ENCODE data around the gene SLCO3A1. TPM values are rescaled to one million over a fixed set of nuclear protein-coding genes. Genes with fewer than 3 reads are reported as not detected.

Gene SLCO3A1
- total RNA-seq, 1 donor from 2014 or later, result 42.5 TPM

- Histone ChIP-seq H3K4me3 (no peak overlapping the region), H3K36me3 (no peaks in the 10 kb centered on the region), H3K27me3 (ENCODE audit: low read depth) (no peaks in the 10 kb centered on the region), H3K4me1 (peaks cover 86% of the 10 kb centered on the region), H3K9me3 (no peaks in the 10 kb centered on the region), H3K27ac (peak overlapping the region; percentile 66)
- intact Hi-C loops (cut with DNase I), result no loop called here
- peak; percentile 33 for TF ChIP-seq CTCF (IDR thresholded peaks at IDR 0.05)
- no peak for ATAC-seq
- DNase-seq, result no peak
Measured at GRCh38 chr15:91946581-91947292, 93.2 kb downstream of the SLCO3A1 start.

- Histone ChIP-seq H3K4me1 (peaks cover 80% of the 10 kb centered on the region), H3K9me3 (no peaks in the 10 kb centered on the region), H3K4me3 (no peak overlapping the region), H3K27ac (peak overlapping the region; percentile 66), H3K36me3 (no peaks in the 10 kb centered on the region), H3K27me3 (ENCODE audit: low read depth) (no peaks in the 10 kb centered on the region)
- no peak for TF ChIP-seq CTCF (IDR thresholded peaks at IDR 0.05)
- DNase-seq (no peak), ATAC-seq (peak; percentile 3 to 29)
- intact Hi-C loops (cut with DNase I), result no loop called here
Measured at GRCh38 chr15:91947293-91947679, 93.8 kb downstream of the SLCO3A1 start.

- DNase-seq, result no peak
- Histone ChIP-seq H3K27ac (peak overlapping the region; percentile 66), H3K36me3 (no peaks in the 10 kb centered on the region), H3K4me1 (peaks cover 74% of the 10 kb centered on the region), H3K27me3 (ENCODE audit: low read depth) (no peaks in the 10 kb centered on the region), H3K9me3 (no peaks in the 10 kb centered on the region), H3K4me3 (no peak overlapping the region)
- TF ChIP-seq CTCF (IDR thresholded peaks at IDR 0.05), result no peak
- intact Hi-C loops (cut with DNase I), result no loop called here
- ATAC-seq, result peak; percentile 65 to 77
Measured at GRCh38 chr15:91947683-91948608, 94.4 kb downstream of the SLCO3A1 start.

- DNase-seq, result no peak
- no peak for ATAC-seq
- intact Hi-C loops (cut with DNase I), result no loop called here
- H3K4me3 ChIP-seq, result no peak overlapping the region
- no peaks in the 10 kb centered on the region for H3K36me3 ChIP-seq
- TF ChIP-seq CTCF (IDR thresholded peaks at IDR 0.05), result no peak
- H3K9me3 ChIP-seq, result no peaks in the 10 kb centered on the region
- no peak overlapping the region for H3K27ac ChIP-seq
- H3K27me3 ChIP-seq (ENCODE audit: low read depth), result no peaks in the 10 kb centered on the region
- peaks cover 71% of the 10 kb centered on the region for H3K4me1 ChIP-seq
Measured at GRCh38 chr15:91949361-91949760, 95.9 kb downstream of the SLCO3A1 start.

- no peak overlapping the region for H3K27ac ChIP-seq
- H3K27me3 ChIP-seq (ENCODE audit: low read depth), result no peaks in the 10 kb centered on the region
- intact Hi-C loops (cut with DNase I), result no loop called here
- no peak overlapping the region for H3K4me3 ChIP-seq
- DNase-seq, result no peak
- ATAC-seq, result no peak
- no peak for TF ChIP-seq CTCF (IDR thresholded peaks at IDR 0.05)
- no peaks in the 10 kb centered on the region for H3K9me3 ChIP-seq
- peaks cover 65% of the 10 kb centered on the region for H3K4me1 ChIP-seq
- H3K36me3 ChIP-seq, result no peaks in the 10 kb centered on the region
Measured at GRCh38 chr15:91950054-91950453, 96.5 kb downstream of the SLCO3A1 start.
